ENCODE results near the gene SCFD2. TPM values are rescaled to one million over a fixed set of nuclear protein-coding genes. Genes with fewer than 3 reads are reported as not detected.

Gene SCFD2
- total RNA-seq, 1 experiment from 2014 or later: 7.4 TPM

DNA sequence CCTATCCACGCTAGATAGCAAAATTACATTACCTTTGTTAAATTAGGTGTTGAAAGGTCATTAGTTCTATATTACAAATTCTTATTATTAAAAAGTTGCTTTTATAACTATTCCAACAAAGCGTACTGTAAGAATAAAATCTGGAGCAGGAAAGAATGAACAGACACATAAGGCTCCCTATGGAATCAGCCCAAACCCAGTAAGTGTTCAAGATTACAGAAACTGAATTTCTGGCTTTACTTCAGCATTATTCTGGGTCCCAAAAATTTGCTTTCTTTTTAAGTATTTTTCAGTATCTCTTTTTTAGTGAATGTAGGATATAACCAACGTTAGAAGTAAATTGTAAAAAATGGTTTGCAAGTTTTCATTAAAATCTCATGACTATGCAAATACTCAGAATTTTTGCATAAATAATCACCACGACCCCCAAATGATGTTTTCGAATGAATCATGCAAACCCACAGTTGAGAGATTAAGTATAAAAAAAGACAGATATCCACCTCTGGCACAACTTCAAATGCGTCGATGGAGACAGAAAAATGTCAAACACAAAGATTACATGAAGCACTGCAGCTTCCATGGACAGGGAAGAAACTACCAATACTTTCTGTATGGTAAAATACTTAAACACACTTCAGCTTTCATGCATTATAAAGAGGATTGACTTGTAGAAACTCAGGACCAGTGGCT, 265.2 kb downstream of the SCFD2 start:
- H3K4me3 ChIP-seq (ENCODE audit: low read depth in 2 of 2, low read length in 2 of 2): no peak overlapping the region
- POLR2A ChIA-PET: no interaction called here
- H3K4me1 ChIP-seq (ENCODE audit: control insufficient read depth, insufficient read depth, low read length): no peaks in the 10 kb centered on the region
- no peaks in the 10 kb centered on the region for H3K9me3 ChIP-seq (ENCODE audit: control insufficient read depth, insufficient read depth, low read depth, low read length)
- in situ Hi-C loops (cut with HindIII; ENCODE audit: low pct_unique_long_range_greater_than_20kb, low sequenced_read_pairs): no loop called here
- CTCF ChIA-PET: no interaction called here
- H3K27ac ChIP-seq (ENCODE audit: low read length): no peak overlapping the region
- no peak for TF ChIP-seq TCF7L2 (IDR thresholded peaks at IDR 0.05; ENCODE audit: low read depth, low read length)
- TF ChIP-seq, protein P1, sequence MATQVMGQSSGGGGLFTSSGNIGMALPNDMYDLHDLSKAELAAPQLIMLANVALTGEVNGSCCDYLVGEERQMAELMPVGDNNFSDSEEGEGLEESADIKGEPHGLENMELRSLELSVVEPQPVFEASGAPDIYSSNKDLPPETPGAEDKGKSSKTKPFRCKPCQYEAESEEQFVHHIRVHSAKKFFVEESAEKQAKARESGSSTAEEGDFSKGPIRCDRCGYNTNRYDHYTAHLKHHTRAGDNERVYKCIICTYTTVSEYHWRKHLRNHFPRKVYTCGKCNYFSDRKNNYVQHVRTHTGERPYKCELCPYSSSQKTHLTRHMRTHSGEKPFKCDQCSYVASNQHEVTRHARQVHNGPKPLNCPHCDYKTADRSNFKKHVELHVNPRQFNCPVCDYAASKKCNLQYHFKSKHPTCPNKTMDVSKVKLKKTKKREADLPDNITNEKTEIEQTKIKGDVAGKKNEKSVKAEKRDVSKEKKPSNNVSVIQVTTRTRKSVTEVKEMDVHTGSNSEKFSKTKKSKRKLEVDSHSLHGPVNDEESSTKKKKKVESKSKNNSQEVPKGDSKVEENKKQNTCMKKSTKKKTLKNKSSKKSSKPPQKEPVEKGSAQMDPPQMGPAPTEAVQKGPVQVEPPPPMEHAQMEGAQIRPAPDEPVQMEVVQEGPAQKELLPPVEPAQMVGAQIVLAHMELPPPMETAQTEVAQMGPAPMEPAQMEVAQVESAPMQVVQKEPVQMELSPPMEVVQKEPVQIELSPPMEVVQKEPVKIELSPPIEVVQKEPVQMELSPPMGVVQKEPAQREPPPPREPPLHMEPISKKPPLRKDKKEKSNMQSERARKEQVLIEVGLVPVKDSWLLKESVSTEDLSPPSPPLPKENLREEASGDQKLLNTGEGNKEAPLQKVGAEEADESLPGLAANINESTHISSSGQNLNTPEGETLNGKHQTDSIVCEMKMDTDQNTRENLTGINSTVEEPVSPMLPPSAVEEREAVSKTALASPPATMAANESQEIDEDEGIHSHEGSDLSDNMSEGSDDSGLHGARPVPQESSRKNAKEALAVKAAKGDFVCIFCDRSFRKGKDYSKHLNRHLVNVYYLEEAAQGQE (IDR thresholded peaks at IDR 0.05; ENCODE audit: insufficient read depth in 1 of 2, low read depth in 2 of 2, low read length in 1 of 2): no peak
- TF ChIP-seq SIN3A (IDR thresholded peaks at IDR 0.05; ENCODE audit: borderline replicate concordance, insufficient read depth, low read depth, low read length): no peak
- no peak for TF ChIP-seq POLR2AphosphoS5 (IDR thresholded peaks at IDR 0.05; ENCODE audit: low read depth, low read length)
- TF ChIP-seq, protein P2, sequence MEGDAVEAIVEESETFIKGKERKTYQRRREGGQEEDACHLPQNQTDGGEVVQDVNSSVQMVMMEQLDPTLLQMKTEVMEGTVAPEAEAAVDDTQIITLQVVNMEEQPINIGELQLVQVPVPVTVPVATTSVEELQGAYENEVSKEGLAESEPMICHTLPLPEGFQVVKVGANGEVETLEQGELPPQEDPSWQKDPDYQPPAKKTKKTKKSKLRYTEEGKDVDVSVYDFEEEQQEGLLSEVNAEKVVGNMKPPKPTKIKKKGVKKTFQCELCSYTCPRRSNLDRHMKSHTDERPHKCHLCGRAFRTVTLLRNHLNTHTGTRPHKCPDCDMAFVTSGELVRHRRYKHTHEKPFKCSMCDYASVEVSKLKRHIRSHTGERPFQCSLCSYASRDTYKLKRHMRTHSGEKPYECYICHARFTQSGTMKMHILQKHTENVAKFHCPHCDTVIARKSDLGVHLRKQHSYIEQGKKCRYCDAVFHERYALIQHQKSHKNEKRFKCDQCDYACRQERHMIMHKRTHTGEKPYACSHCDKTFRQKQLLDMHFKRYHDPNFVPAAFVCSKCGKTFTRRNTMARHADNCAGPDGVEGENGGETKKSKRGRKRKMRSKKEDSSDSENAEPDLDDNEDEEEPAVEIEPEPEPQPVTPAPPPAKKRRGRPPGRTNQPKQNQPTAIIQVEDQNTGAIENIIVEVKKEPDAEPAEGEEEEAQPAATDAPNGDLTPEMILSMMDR (IDR thresholded peaks at IDR 0.05): no peak
- ATAC-seq (no peak), DNase-seq (ENCODE audit: low read depth, low spot score) (no peak)
- H3K27me3 ChIP-seq (ENCODE audit: control insufficient read depth, insufficient read depth, low read length): no peaks in the 10 kb centered on the region
- intact Hi-C loops (cut with micrococcal nuclease; ENCODE audit: unreplicated experiment): no loop called here
- no peaks in the 10 kb centered on the region for H3K36me3 ChIP-seq (ENCODE audit: control insufficient read depth, insufficient read depth, low read length)
- no TSS peak for BruUV-seq (replicated peaks)

DNA sequence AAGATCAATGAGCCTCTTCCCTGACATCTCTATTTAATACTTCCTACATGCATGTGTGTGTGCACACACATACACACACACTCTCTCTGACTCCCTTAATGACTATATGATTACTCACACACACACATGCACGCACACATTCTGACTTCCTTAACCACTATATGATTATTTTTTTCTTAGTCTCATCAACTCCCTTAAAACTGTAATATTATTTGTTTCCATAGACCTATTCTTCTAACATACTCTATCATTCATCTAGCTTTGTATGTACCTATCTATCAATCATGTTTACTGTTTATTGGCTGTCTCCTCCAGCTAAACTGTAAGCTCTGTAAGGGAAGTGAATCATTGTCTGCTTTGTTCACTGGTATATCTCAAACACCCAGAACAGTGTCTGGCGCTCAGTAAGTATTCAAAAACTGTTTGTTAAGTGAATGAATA, 267.2 kb downstream of the SCFD2 start:
- ATAC-seq: no peak
- CTCF ChIA-PET: no interaction called here
- no peak for DNase-seq (ENCODE audit: low read depth, low spot score)

More for the DNA sequence above, 267.2 kb downstream of the SCFD2 start:
- Histone ChIP-seq H3K27ac (ENCODE audit: low read length) (no peak overlapping the region), H3K9me3 (ENCODE audit: control insufficient read depth, insufficient read depth, low read depth, low read length) (no peaks in the 10 kb centered on the region), H3K4me1 (ENCODE audit: control insufficient read depth, insufficient read depth, low read length) (no peaks in the 10 kb centered on the region), H3K27me3 (ENCODE audit: control insufficient read depth, insufficient read depth, low read length) (no peaks in the 10 kb centered on the region), H3K4me3 (ENCODE audit: low read depth in 2 of 2, low read length in 2 of 2) (no peak overlapping the region), H3K36me3 (ENCODE audit: control insufficient read depth, insufficient read depth, low read length) (no peaks in the 10 kb centered on the region)
- no TSS peak for BruUV-seq (replicated peaks)
- in situ Hi-C loops (cut with HindIII; ENCODE audit: low pct_unique_long_range_greater_than_20kb, low sequenced_read_pairs) (no loop called here), intact Hi-C loops (cut with micrococcal nuclease; ENCODE audit: unreplicated experiment) (no loop called here)
- POLR2A ChIA-PET: no interaction called here
- TF ChIP-seq POLR2AphosphoS5 (IDR thresholded peaks at IDR 0.05; ENCODE audit: low read depth, low read length) (no peak), TCF7L2 (IDR thresholded peaks at IDR 0.05; ENCODE audit: low read depth, low read length) (no peak), SIN3A (IDR thresholded peaks at IDR 0.05; ENCODE audit: borderline replicate concordance, insufficient read depth, low read depth, low read length) (no peak)
- TF ChIP-seq, protein P2 (IDR thresholded peaks at IDR 0.05): no peak
- TF ChIP-seq, protein P1 (IDR thresholded peaks at IDR 0.05; ENCODE audit: insufficient read depth in 1 of 2, low read depth in 2 of 2, low read length in 1 of 2): no peak
